ENCODE data around the gene VAMP2.

The VAMP2 gene

GRCh38 chr17:8142887-8143580 is 19.7 kb downstream of the VAMP2 start:
- peak; percentile 63 for DNase-seq (ENCODE audit: low spot score)

GRCh38 chr17:8142158-8142886 is 20.4 kb downstream of the VAMP2 start:
- DNase-seq (ENCODE audit: low spot score) = peak; percentile 60

- DNase-seq (ENCODE audit: low spot score) = no peak
These were observed 21.0 kb downstream of the VAMP2 start for GRCh38 chr17:8141741-8142140.

GRCh38 chr17:8141045-8141444 is 21.7 kb downstream of the VAMP2 start:
- peak; percentile 56 for DNase-seq (ENCODE audit: low spot score)

GRCh38 chr17:8140065-8141029 is 22.4 kb downstream of the VAMP2 start:
- DNase-seq (ENCODE audit: low spot score) = peak; percentile 60

GRCh38 chr17:8138672-8139371 is 23.9 kb downstream of the VAMP2 start:
- peak; percentile 100 for DNase-seq (ENCODE audit: low spot score)

GRCh38 chr17:8138374-8138671 is 24.4 kb downstream of the VAMP2 start:
- no peak for DNase-seq (ENCODE audit: low spot score)

- DNase-seq (ENCODE audit: low spot score) = peak; percentile 59
These were observed 24.9 kb downstream of the VAMP2 start for GRCh38 chr17:8137645-8138373.

- no peak for DNase-seq (ENCODE audit: low spot score)
These were observed 28.8 kb downstream of the VAMP2 start for GRCh38 chr17:8133941-8134340.

- no peak for DNase-seq (ENCODE audit: low spot score)
These were observed 29.3 kb downstream of the VAMP2 start for GRCh38 chr17:8133399-8133798.

GRCh38 chr17:8131844-8132441 is 30.8 kb downstream of the VAMP2 start:
- DNase-seq (ENCODE audit: low spot score) = no peak

- no peak for DNase-seq (ENCODE audit: low spot score)
These were observed 34.5 kb downstream of the VAMP2 start for GRCh38 chr17:8128125-8128784.

- peak; percentile 76 for DNase-seq (ENCODE audit: low spot score)
These were observed 36.2 kb downstream of the VAMP2 start for GRCh38 chr17:8126491-8127066.

- peak; percentile 70 for DNase-seq (ENCODE audit: low spot score)
These were observed 36.7 kb downstream of the VAMP2 start for GRCh38 chr17:8125947-8126490.

GRCh38 chr17:8125154-8125946 is 37.4 kb downstream of the VAMP2 start:
- peak; percentile 94 for DNase-seq (ENCODE audit: low spot score)

- DNase-seq (ENCODE audit: low spot score) = no peak
These were observed 38.2 kb downstream of the VAMP2 start for GRCh38 chr17:8124350-8125153.

- DNase-seq (ENCODE audit: low spot score) = no peak
These were observed 38.9 kb downstream of the VAMP2 start, which contains the start of gene HES7 for GRCh38 chr17:8123695-8124349. TSS of gene HES7 (minus strand) at chr17:8124106. CDS start at chr17:8124084, 22 bp downstream.
